Measurements from ENCODE around the gene PRF1.

PRF1 gene

DNA sequence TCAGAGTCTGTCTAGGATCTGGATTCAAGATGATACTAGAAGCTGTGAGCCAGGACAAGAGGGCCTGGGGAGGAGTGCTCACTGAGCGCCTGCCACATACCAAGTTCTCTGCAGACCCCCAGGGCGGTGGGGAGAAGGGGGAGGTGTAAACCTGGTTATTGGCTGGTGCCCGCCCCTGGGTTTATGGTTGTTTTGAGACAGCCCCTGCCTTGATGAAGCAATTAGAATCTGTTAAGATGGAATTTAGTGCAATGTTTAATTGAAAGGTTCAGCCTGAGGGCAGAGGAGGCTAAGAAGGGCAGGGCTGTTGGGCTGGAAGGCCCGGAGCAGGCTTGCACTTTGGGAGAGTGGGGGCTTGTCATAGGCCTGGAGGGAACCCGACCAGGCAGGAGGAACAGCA lies 42.7 kb downstream of the PRF1 start:
- no peak for DNase-seq (ENCODE audit: low spot score)

DNA sequence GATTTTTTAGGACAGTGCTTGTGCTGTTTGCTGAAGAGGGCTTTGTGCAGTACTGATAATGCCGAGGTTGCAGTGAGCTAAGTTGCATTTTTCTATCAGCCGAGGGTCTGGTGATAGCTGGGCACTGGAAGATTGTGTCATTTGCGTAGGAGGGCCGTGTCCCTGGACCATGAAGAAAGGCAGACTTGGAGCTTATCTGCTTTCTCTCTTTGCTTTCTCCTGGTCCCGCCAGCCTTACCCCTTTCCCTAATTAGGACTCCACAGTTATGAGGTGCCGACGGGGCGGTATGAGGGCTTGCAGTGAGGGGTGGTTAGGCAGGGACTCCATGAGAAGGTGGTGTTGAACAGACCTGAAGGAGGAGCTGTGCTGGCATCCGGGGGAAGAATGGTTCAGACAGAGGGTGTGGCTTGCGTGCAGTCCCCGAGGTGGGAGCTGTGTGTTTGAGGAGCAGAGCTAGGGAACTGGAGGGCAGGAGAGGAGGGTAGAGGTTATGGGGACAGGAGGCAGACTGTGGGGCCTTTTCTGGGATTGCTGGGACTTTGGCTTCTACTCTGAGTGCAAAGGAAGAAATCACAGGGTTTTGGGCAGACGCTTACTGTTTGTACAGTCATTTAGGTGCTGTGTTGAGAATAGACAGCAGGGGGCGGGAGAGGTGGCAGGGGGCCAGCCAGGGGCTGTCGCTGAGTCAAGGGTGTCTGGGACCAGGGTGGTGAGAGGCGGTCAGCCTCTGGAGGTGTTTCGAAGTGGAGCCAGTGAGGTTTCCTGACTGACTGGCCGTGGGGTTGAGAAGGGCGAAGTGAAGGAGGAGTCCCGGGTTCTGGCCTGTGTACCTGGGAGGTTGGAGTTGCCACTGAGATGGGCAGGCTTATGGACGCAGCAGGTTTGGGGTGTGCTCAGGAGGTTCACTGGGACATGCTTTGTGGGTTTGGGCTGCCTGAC lies 43.4 kb downstream of the PRF1 start:
- peak; percentile 88 for DNase-seq (ENCODE audit: low spot score)

- DNase-seq (ENCODE audit: low spot score), result no peak
Measured at GRCh38 chr10:70558295-70558694, 44.2 kb downstream of the PRF1 start.

GRCh38 chr10:70557876-70558275 lies 44.7 kb downstream of the PRF1 start:
- no peak for DNase-seq (ENCODE audit: low spot score)

- DNase-seq (ENCODE audit: low spot score), result no peak
Measured at GRCh38 chr10:70557086-70557845, 45.3 kb downstream of the PRF1 start.

DNA sequence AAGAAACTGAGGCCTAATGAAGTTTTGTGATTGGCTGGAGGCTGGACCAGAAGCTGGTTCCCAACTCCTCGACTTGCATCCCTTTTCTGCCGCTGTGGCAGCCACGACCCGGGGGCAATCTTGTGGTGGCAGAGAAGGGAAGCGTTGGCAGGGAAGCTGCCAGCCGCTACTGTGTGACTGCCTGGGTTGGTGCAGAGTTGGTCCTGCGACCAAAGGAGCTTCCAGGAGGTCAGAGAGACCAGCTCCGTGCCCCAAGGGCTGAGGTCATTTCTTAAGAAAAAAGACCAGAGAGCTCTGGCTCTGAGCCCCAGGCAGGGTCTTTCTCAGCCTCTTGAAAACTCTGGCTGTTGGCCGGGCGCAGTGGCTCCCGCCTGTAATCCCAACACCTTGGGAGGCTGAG lies 47.2 kb downstream of the PRF1 start:
- no peak for DNase-seq (ENCODE audit: low spot score)

DNA sequence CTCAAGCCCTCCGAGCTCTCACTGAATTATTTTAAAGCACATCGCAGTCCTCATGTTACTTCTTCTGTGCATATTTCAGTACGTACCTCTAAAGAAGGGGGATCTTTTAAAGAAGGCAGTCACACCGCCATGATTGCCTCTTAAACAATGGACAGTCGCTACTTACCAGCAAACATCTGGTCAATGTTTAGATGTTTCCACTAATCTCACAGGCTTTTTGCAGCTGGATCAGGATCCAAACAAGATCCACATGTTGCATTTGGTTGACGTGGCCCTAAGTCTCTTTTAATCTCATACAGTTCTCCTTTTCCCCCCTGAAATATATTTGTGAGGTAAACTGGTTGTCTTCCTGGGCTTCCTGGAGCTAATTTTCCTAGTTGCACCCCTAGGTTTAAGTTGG lies 50.0 kb downstream of the PRF1 start:
- DNase-seq (ENCODE audit: low spot score), result no peak

- DNase-seq (ENCODE audit: low spot score), result no peak
Measured at GRCh38 chr10:70551971-70552422, 50.5 kb downstream of the PRF1 start.

- no peak for DNase-seq (ENCODE audit: low spot score)
Measured at GRCh38 chr10:70551466-70551865, 51.1 kb downstream of the PRF1 start.

GRCh38 chr10:70550459-70550858 lies 52.1 kb downstream of the PRF1 start:
- DNase-seq (ENCODE audit: low spot score), result no peak

- peak; percentile 83 for DNase-seq (ENCODE audit: low spot score)
Measured at GRCh38 chr10:70549962-70550458, 52.5 kb downstream of the PRF1 start.

DNA sequence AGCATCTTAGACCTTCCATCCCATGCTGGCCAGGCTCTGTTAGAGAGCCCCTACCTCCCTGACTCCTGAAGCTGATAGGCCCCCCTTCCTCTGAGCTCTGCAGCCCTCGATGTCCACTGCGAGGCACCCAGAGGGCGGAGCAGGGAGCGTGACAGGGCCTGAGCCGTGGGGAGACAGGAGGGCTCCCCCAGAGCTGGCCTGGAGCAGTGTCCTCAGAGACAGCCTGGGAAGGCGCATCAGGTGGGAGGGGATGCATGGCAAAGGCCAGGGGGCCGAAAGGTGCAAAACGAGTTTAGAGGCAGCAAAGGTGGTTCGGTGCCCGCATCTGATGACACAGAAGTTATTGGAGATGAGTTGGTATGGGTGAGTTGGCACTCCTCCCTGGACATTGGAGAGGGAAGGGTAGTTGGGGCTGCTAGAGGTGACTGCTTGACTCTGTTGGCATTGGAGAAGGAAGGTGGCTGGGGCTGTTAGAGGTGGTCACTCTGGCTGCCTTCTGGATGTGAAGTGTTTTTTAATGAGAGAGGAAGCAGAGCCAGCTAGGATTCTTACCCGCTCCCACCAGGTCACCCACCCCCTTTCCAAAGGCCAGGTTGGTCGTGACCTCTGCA lies 53.1 kb downstream of the PRF1 start:
- no peak for DNase-seq (ENCODE audit: low spot score)

Data from iPS-NIHi11 (cell line).